HG02870 (cell line): ENCODE results near the gene GRID2.

Experiments
- ATAC-seq: cut with Tn5 transposase; IDR thresholded peaks from one replicate; pipeline ENCODE4 v1.9.1; 2021; ENCODE audit warnings: mild to moderate bottlenecking, moderate library complexity; ENCODE audit not compliant: unreplicated experiment

The GRID2 gene

DNA sequence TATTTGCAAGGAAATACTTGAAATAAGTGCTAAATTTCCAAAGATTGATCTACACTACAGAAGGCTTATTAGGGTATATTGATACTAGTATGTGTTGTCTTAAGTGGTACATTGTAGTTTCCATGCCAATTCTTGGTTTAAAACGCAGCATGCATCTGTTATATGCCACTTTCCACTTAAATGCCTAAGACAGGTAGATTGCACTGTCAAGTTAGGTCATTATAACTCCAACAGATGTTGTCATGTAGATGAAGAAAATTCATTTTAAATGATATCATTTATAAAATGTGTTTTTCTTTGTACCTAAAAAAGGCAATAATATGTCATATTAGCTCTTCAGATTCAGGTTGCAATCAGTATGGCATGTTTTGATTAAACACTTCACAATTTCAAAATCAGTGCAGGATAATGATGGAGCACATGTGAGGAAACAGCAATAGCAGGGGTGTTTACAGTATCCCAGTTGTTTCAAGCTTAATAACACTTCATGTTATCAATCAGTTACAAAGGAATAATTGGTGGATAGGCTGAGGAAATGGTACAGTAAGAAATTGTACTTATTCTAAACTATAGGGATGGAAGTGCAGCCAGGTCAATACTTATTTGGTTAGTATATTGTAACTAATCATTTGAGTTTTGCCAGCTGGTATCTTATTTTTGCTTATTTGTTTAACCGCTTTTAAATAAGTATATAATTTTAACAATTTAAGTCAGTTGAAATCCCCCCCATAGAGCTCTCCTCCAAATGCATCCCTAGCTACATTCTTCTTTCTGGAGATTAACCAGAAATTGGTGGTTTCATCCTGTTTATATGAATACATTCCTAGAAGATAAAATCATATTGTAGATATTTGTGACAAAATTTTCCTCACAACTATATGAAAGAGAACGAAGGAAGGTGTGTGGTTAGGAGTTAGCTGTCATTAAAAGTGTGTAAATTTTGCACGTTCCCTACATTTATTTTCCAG lies 1070.4 kb downstream of the GRID2 start:
- ATAC-seq: no peak

GRCh38 chr4:93384241-93384640 lies 1080.5 kb downstream of the GRID2 start:
- no peak for ATAC-seq

DNA sequence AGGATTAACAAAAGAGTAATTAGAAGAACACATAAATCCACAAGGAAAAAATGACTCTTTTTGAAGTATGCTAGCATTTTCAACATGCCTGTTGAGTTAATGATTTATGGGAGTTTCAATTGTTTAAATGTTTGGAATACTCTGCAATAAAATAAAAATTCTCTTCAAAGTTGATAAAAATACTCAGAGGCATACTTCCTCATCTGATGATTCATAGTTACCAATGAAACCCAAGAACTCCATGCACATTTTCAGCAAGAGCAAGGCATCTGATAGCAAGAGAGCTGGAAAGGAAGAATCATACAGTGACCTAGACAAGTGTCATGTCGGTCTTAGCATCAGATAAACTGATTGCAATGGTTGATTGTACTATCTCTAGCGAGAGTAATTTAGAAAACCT lies 1081.1 kb downstream of the GRID2 start:
- no peak for ATAC-seq

DNA sequence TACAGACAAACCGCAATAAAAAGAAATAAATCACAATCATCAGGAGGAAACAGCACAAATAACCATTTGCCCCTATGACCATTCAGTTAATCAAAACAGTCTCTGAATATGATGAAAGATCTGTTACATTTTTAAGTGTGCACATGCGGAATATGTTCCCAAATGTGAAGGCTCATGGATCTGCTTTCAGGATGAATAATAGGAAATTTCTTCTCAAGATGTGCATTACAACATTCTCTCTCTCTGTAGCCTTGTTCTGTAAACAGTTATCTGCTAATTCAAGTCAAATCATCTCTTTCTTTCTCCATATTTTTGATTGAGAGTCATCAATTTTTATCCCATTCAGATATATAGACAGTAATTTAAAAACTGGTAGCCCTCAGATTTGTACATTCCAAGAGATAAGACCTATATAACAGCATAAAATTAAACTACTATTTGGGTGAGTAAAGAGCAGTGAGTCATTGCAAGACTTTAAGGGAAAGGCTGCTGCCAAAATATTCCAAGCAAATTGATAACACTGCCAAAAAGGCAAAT lies 1090.8 kb downstream of the GRID2 start:
- no peak for ATAC-seq

- no peak for ATAC-seq
Measured at GRCh38 chr4:93396272-93396671, 1092.5 kb downstream of the GRID2 start.

- no peak for ATAC-seq
Measured at GRCh38 chr4:93403571-93403970, 1099.8 kb downstream of the GRID2 start.

DNA sequence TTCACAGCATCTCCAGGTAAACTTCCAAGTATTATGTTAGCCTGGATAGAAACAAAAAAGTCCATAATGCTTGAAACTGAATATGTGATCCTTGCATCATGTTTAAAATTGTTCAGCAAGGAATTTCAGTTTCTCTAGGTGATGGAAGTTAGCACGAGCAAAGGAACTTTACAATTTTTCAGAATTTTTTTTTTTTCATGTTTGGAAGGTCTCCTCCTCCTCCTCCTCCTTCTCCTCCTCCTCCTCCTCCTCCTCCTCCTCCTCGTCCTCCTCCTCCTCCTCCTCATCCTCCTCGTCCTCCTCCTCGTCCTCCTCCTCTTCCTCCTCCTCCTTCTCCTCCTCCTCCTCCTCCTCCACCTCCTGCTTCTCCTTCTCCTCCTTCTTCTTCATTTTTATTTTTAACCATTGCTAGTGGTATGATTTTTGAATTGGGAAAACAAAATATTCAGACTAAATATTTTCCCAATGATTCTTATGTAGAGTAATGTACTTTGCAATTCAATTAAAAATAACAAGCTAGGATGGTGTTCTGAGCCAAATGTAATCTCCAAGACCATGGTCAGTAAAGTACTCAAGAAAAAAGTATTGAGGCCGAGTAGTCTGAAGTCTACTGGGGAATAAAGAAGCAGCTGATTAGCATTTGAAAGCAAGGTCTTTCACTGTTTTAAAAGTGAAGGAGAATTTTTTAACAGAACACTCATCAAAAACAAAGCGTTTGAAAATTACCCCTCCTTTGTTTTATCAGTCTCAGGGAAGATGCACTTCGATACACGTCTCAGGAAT lies 1103.9 kb downstream of the GRID2 start:
- ATAC-seq: no peak

- no peak for ATAC-seq
Measured at GRCh38 chr4:93409035-93409434, 1105.3 kb downstream of the GRID2 start.

DNA sequence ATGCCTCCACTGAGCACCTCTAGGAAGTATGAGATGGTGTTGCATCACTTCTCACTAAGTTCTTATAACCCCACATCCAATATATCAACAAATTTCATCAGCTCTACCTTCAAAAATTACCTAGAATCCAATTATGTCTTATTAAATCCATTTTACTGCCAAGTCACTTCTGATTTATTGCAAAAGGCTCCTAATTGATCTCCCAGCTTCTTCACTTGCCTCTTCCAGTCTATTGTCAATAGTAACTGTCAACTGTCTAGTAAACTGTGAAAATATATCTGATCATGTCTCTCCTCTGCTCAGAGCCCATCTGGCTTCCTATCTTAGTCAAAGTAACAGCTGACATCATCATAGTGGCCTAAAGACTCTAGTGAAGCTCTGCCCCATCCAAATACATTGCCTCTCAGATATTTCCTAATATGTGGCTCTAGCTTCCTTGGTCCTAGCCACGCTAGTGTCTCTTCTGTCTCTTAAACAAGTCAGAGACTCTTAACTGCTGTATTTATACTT lies 1110.3 kb downstream of the GRID2 start:
- ATAC-seq: no peak

DNA sequence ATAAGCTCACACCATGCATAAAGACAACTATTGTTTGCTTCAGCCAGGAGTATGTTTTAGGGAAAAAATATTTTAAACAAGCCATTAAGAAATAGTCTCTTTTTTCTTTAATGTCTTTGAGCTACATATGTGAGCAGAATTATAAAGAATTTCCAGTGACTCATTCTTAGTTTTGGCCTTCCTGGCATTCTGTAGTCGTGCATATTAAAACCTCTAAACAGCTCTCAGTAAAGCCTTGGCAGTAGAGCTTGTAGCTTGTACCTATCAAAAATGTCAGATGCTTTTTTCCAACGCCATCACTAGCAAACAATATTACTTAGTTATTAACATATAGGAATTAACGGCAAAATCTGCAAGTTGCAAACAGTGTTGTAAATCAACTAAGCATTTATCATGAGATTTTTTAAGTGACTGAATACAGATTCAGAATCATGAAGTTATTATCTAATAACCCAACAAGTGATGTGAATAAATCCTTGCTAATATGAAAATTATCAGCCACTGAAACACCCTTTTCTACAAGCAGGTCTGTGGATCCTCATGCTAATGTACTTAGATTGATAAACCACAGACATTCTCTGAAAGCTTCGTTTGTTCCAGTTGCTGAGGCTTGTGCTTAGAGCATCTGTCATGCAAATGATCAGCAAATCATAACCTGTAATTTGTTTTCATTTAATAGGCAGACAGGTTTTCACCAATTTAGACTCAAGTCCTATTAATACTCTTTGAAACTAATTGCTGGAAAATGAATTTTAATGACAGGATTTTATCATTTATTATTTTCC lies 1112.8 kb downstream of the GRID2 start:
- no peak for ATAC-seq

GRCh38 chr4:93431371-93431770 lies 1127.6 kb downstream of the GRID2 start:
- no peak for ATAC-seq

- no peak for ATAC-seq
Measured at GRCh38 chr4:93433840-93434239, 1130.1 kb downstream of the GRID2 start.

DNA sequence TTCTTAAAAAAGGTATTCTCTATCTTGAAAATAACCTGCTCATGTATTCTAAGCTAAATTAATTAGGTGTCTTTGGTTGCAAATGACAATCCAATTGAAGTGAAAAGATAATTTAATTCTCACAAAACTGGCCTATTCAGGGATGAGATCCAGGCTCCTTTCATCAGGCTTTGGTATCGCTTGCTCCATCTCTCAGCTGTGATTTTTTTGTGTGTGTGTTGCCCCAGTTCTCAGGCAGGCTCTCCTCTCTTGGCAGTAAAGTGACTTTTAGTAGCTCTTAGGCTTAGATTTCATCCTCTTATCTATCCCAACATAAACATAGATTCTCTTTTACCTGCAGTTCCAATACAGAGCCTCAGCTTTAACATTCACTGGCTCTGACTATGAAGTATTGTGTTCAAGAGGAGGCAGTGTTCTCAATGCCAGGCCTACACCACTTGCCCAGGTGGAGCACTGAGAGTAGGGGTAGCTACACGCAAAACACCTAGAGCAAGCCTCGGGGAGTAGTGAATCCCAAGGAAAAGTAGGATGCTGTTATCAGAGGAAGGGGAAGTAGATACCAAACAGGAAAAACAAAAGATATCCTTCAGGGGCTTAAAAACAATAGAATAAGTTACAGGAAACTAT lies 1132.3 kb downstream of the GRID2 start:
- ATAC-seq: no peak

GRCh38 chr4:93437991-93438390 lies 1134.2 kb downstream of the GRID2 start:
- no peak for ATAC-seq

- ATAC-seq: no peak
Measured at GRCh38 chr4:93444860-93445259, 1141.1 kb downstream of the GRID2 start.

DNA sequence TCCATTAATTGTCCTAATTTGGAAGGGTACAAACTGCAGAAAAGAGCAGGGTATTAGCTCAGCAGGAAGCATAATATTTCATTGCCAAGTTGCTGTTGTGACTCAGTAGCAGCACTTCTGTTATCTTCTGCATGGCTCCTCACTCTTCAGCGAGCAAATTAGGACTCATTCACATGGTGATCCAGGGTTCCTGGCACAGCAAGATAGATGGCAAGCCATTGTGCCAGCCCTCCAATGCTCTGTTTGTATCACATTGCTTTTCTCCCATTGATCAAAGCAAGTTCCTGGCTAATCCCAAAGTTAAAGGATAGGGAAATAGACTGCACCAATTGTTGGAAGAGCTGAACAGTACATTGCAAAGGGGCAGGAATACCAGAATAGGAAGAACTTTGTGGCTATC lies 1142.3 kb downstream of the GRID2 start:
- no peak for ATAC-seq

- no peak for ATAC-seq
Measured at GRCh38 chr4:93448691-93449293, 1145.0 kb downstream of the GRID2 start.

GRCh38 chr4:93451954-93452353 lies 1148.2 kb downstream of the GRID2 start:
- ATAC-seq: no peak

DNA sequence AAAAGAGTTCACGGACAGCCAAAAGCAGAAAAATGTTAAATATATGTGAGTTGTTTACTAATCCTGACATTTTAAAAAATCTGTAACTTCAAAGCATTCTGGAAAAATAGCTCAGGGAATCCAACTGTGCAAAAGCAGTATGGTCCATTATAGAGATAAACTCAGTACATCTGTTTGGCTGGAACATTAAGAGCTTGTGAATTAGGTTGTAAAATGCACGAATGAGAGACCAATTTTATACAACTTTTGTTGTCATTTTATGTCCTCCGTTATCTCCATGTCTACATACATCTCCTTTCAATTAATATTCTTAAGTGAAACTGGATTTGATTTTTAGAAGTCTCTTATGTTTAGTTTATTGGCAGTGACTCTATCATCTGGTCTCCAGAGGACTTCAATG lies 1157.8 kb downstream of the GRID2 start:
- no peak for ATAC-seq

DNA sequence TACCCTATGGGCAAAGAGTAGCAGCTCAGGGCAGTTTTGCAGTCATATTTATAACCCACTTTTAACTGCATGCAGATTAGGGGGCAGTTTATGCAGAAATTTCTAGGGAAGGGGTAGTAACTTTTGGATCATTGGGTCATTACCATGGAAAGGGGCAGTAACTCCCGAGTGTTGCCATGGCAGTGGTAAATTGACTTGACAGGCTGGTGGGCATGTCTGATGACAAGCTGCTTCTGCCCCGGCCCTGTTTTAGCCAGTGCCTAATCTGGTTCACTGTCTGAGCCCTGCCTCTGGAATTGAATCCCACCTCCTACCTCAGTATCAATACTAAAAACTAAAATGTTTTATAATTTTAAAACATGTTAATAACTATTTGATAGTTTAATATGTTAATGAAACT lies 1162.7 kb downstream of the GRID2 start:
- ATAC-seq: no peak
